Cardiac fibroblast (primary cell): ENCODE data around the gene CASZ1.

Source experiments
- DNase-seq, 2 donors: peaks; one replicate each; pipeline versions ENCODE4 v3.0.0 to v3.0.0-alpha.2; 2010; ENCODE audit warnings: low read depth in 2 of 2
- H3K4me3 ChIP-seq, 2 donors: replicated peaks in 1 of 2; 1 replicate in 1 of 2; 2 replicates in 1 of 2; pipeline ENCODE4 v1.5.1; 2011; ENCODE audit warnings: low read depth in 2 of 2, low read length in 2 of 2, mild to moderate bottlenecking in 2 of 2, moderate library complexity in 1 of 2
- CTCF ChIP-seq: IDR thresholded peaks from one replicate; pipeline ENCODE4 v1.5.1; 2011; ENCODE audit warnings: low read depth, mild to moderate bottlenecking, low read length, inconsistent platforms

The CASZ1 gene

GRCh38 chr1:10694274-10694632 is 102.2 kb downstream of the CASZ1 start:
- peak overlapping the region; percentile 44 to 54 for H3K4me3 ChIP-seq
- TF ChIP-seq CTCF: no peak
- peak; percentile 14 to 20 for DNase-seq

DNA sequence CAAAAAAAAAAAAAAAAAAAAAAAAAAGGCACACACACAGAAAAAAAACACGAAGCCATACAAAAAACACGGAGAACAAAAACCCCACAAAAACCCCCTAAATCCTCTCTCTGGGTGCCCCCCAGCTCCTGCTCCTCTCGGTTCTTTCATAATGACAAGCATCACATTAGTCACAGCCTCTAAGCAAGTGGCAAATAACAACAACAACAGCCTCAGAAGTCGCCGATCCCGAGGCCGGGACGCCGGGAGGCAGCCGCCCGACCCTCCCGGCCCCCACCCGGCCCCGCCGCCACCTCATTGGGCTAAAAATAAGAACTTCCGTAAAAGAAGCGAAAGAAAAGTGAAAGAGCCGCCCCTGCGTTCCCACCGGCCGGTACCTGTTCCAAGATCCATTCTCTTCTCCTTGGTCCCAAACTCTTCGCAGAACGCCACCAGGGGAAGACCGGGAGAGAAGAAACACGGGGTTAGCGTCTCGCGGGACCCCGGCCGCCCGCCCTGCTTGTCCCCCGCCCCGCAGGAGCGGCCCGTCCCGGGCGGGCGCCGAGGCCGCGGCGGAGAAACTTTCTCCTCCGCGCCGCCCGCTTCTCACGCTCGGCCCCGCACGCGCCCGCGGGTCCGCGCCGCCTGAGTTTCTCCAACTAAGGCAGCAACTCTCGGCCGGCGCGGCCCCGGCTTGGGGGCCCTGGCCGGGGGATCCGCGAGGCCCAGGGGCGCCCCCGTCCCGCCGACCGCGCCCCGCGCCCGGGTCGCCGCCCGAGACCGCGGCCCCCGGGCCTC is 102.8 kb downstream of the CASZ1 start:
- peak; percentile 10 to 13 for DNase-seq
- peak overlapping the region; percentile 54 to 57 for H3K4me3 ChIP-seq
- no peak for TF ChIP-seq CTCF

- TF ChIP-seq CTCF: no peak
- no peak overlapping the region for H3K4me3 ChIP-seq
- no peak for DNase-seq
Measured at GRCh38 chr1:10693152-10693496, 103.3 kb downstream of the CASZ1 start.

DNA sequence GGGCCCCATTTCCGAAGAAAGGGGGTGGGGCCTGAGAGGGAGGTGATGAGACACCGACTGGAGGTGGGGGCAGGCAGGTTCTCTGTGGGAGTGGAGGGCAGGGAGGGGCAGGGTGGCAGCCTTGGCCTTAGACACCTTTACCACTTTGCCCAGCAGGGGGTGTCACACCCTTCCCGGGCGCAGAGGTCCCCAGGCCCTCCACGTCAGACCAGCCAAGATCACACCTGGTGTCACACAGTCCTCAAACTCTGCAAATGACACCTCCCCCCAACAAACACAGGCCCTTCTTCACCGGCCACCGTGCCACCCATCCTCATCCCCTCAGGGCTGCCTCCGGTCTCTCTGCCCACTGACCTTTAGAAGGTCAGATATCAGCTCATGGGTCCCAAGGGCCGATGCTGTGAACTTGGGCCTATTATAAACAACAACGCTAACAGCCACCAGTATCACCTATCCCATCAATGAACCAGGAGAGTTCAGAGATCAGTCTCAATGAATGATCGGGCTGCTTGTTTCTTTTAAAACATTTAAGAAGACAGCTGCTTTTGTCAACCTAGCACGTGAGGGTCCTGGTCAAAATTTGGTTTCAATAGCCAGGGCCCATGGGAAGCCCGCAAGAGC is 103.9 kb downstream of the CASZ1 start:
- DNase-seq: no peak
- no peak for TF ChIP-seq CTCF
- H3K4me3 ChIP-seq: no peak overlapping the region

- TF ChIP-seq CTCF: no peak
- peak in 1 of 2 donors; percentile 14 for DNase-seq
- no peak overlapping the region for H3K4me3 ChIP-seq
Measured at GRCh38 chr1:10691740-10692125, 104.7 kb downstream of the CASZ1 start.

DNA sequence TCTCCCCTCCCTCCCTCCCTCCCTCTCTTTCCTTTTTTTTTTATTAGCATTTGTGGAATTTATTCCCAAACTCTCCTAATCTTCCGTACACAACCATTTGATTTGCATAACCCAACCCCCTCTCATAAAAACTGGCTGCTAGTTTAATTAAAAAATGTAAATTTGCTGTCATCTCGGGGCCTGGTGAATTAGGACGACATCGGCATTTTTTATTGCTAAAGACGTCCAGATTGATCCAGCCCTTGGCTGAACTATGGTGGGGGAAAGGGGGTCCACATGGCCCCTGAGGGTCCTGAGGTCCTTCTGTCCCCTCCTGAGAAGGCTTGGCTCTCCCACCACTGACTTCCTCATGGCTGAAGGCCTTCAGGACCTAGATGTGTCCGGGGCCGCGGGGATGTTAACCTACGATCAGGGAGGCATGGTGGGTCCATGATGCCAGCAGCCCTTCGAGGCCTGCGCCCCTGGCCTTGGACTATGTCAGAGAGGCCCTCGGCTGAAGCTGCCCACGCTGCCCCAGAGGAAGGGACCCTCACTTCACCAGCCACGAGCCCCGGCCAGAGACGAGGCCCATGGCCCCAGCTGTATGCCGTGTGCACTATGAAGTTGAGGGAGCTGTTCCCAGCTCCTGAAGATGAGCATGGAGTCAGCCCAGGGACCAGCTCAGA is 105.2 kb downstream of the CASZ1 start:
- no peak overlapping the region for H3K4me3 ChIP-seq
- no peak for TF ChIP-seq CTCF
- no peak for DNase-seq
